Spleen (tissue), 11 donors: Measurements from ENCODE around the gene RNF114. TPM values are rescaled to one million over a fixed set of nuclear protein-coding genes. Genes with fewer than 3 reads are reported as not detected.
"Not testable (repeated sequence)": the region's sequence is repeated elsewhere in the genome, so short reads cannot be mapped to it uniquely, and the experiment has no call there.

Experiments used
- DNase-seq: peaks from one replicate; pipeline ENCODE4 v3.0.0-alpha.2; 2020
- H3K27ac ChIP-seq, 8 donors: fragments of 200-600 bp; sonication (generic) in 7 of 8; 1 replicate in 4 of 8; 2 replicates in 4 of 8; pipeline versions ENCODE4 v1.5.0 to v1.8.0; 2016 to 2021; ENCODE audit warnings: inconsistent platforms in 4 of 8, mild to moderate bottlenecking in 4 of 8, moderate library complexity in 1 of 8
- H3K27me3 ChIP-seq, 7 donors: fragments of 200-600 bp; sonication (generic) in 6 of 7; replicated peaks in 1 of 7; 1 replicate in 4 of 7; 2 replicates in 3 of 7; pipeline versions ENCODE4 v1.5.0 to v1.8.0; 2016 to 2021; ENCODE audit warnings: inconsistent platforms in 3 of 7, mild to moderate bottlenecking in 1 of 7
- H3K36me3 ChIP-seq, 6 donors: fragments of 200-600 bp; sonication (generic) in 5 of 6; 1 replicate in 4 of 6; 2 replicates in 2 of 6; pipeline versions ENCODE4 v1.5.0 to v1.8.0; 2016 to 2021; ENCODE audit warnings: inconsistent platforms in 2 of 6
- H3K4me1 ChIP-seq, 6 donors: fragments of 200-600 bp; sonication (generic) in 5 of 6; 1 replicate in 3 of 6; 2 replicates in 3 of 6; pipeline versions ENCODE4 v1.5.0 to v1.8.0; 2016 to 2021; ENCODE audit warnings: inconsistent platforms in 3 of 6
- H3K4me3 ChIP-seq, 8 donors: fragments of 200-600 bp; sonication (generic) in 7 of 8; 1 replicate in 4 of 8; 2 replicates in 4 of 8; pipeline versions ENCODE4 v1.5.0 to v1.8.0; 2016 to 2021; ENCODE audit warnings: inconsistent platforms in 4 of 8, mild to moderate bottlenecking in 4 of 8, moderate library complexity in 2 of 8
- H3K9me3 ChIP-seq, 8 donors: fragments of 200-600 bp; sonication (generic) in 7 of 8; 1 replicate in 4 of 8; 2 replicates in 4 of 8; pipeline versions ENCODE4 v1.5.0 to v1.8.0; 2016 to 2021; ENCODE audit warnings: inconsistent platforms in 4 of 8
- CTCF ChIP-seq, 11 experiments: fragments of 200-600 bp in 7 of 11; fragments of 450-650 bp in 4 of 11; sonication (generic) in 4 of 11; IDR thresholded peaks in 8 of 11; conservative IDR thresholded peaks in 3 of 11; 1 replicate in 7 of 11; 2 replicates in 4 of 11; pipeline versions ENCODE4 v1.4.0 to v1.8.0; 2016 to 2021; ENCODE audit warnings: antibody characterized with exemption in 11 of 11, inconsistent platforms in 4 of 11, mild to moderate bottlenecking in 1 of 11
- POLR2A ChIP-seq, 3 donors: fragments of 450-650 bp; IDR thresholded peaks; one replicate each; pipeline ENCODE4 v1.5.1; 2017; ENCODE audit warnings: antibody characterized with exemption in 3 of 3, mild to moderate bottlenecking in 1 of 3
- POLR2AphosphoS5 ChIP-seq, 3 donors: sonication (generic); formaldehyde crosslinking; IDR thresholded peaks; one replicate each; pipeline ENCODE4 v1.5.1; 2017; ENCODE audit warnings: antibody characterized with exemption in 3 of 3
- WGBS, 5 donors: extraction: QIAGEN DNeasy Blood & Tissue Kit in 3 of 5; methylation state at CpG; one replicate each; pipeline versions ENCODE4 v1.1.5 to v1.1.7; 2013 to 2018; 5-methylcytosine and 5-hydroxymethylcytosine counted together
- intact Hi-C: fragments of 100-400 bp; cut with DNase I; formaldehyde crosslinking; loops from one replicate; pipeline ENCODE4 v1.15.0; 2023; ENCODE audit warnings: low total_unique reads
- polyA plus RNA-seq, 3 donors: library from polyadenylated mRNA; stranded (reverse); fragments of 200-250 nt; gene quantifications; one replicate each; pipeline ENCODE4 v1.2.1, GENCODE V29; 2013
- total RNA-seq, 7 donors: library from RNA; depleted of rRNA in 3 of 7; stranded (reverse); fragments of >200 nt in 3 of 7; fragmentation: NEBNext Ultra II Directional in 4 of 7; extraction: Animal tissue kit (Norgen Biotek cat#: 25700) in 4 of 7; gene quantifications; one replicate each; pipeline versions ENCODE4 v1.1.0 to v1.2.1, GENCODE V29; 2016 to 2021
- donor health status: healthy with polysubstance abuse.
- donor health status: DM: no; HTN: no; CAD: no; lungs with moderate emphysema.
- donor health status: DM: no; HTN: no; CAD: no.
- donor health status: Bipolar disorder and iron deficiency.
- donor health status: healthy.
- donor health status: DM: no; HTN: no; CAD: no.
- donor health status: DM: yes; HTN: yes; CAD: no.

Gene RNF114
- total and polyA plus RNA-seq, 10 donors, result 35.5 to 246 (median 108) TPM

GRCh38 chr20:49893242-49894072 is 42.7 kb upstream of the RNF114 start:
- WGBS, 5 donors, result 64 to 75% (median 68%) methylated on average over 12 of the region's 12 CpGs
- H3K4me1 ChIP-seq, result peaks cover 25 to 85% (median 69%) of the 10 kb centered on the region in 6 donors
- intact Hi-C loops, result no loop called here

GRCh38 chr20:49894073-49894470 is 42.1 kb upstream of the RNF114 start:
- WGBS, 5 donors, result 44 to 72% (median 54%) methylated on average over 6 of the region's 6 CpGs
- TF ChIP-seq POLR2AphosphoS5 (IDR thresholded peaks at IDR 0.05), result no peak
- TF ChIP-seq POLR2A (IDR thresholded peaks at IDR 0.05), result no peak
- TF ChIP-seq CTCF (IDR thresholded peaks at IDR 0.05 in 8 of 11, conservative IDR thresholded peaks at IDR 0.05 in 3 of 11), result no peak
- DNase-seq, result no peak
- peaks cover 22 to 81% (median 63%) of the 10 kb centered on the region in 6 donors for H3K4me1 ChIP-seq
- peak overlapping the region in 6 of 8 donors; percentile 9 to 90 (median 66) for H3K27ac ChIP-seq
- H3K27me3 ChIP-seq, result no peaks in the 10 kb centered on the region
- peak overlapping the region in 1 of 8 donors; percentile 2 for H3K4me3 ChIP-seq
- intact Hi-C loops, result no loop called here
- H3K9me3 ChIP-seq, result no peaks in the 10 kb centered on the region
- peaks cover 0 to 17% (median 0%) of the 10 kb centered on the region in 6 donors for H3K36me3 ChIP-seq

More at GRCh38 chr20:49893242-49894072, 42.7 kb upstream of the RNF114 start:
- Histone ChIP-seq H3K27ac (peak overlapping the region in 6 of 8 donors; percentile 51 to 93 (median 81)), H3K27me3 (no peaks in the 10 kb centered on the region), H3K9me3 (no peaks in the 10 kb centered on the region), H3K4me3 (peak overlapping the region in 1 of 8 donors; percentile 2), H3K36me3 (peaks cover 0 to 21% (median 0%) of the 10 kb centered on the region in 6 donors)
- peak; percentile 42 for DNase-seq
- no peak for TF ChIP-seq POLR2AphosphoS5 (IDR thresholded peaks at IDR 0.05)
- no peak for TF ChIP-seq POLR2A (IDR thresholded peaks at IDR 0.05)
- no peak for TF ChIP-seq CTCF (IDR thresholded peaks at IDR 0.05 in 8 of 11, conservative IDR thresholded peaks at IDR 0.05 in 3 of 11)

GRCh38 chr20:49895474-49896093 is 40.6 kb upstream of the RNF114 start:
- H3K27me3 ChIP-seq, H3K36me3 ChIP-seq, DNase-seq, intact Hi-C loops, H3K9me3 ChIP-seq, H3K4me3 ChIP-seq: not testable (repeated sequence)
- 82 to 94% (median 82%) methylated on average over 7 of the region's 7 CpGs for WGBS, 5 donors
- Histone ChIP-seq H3K4me1 (peaks cover 19 to 74% (median 50%) of the 10 kb centered on the region in 6 donors), H3K27ac (peak overlapping the region in 5 of 8 donors; percentile 13 to 82 (median 76))

- peaks cover 0 to 6% (median 0%) of the 10 kb centered on the region in 6 donors for H3K36me3 ChIP-seq
- H3K27me3 ChIP-seq, result no peaks in the 10 kb centered on the region
- WGBS, 5 donors, result 54 to 83% (median 70%) methylated on average over 6 of the region's 6 CpGs
- H3K4me3 ChIP-seq, result no peak overlapping the region
- intact Hi-C loops, result no loop called here
- DNase-seq, result no peak
- peak overlapping the region in 5 of 8 donors; percentile 13 to 82 (median 76) for H3K27ac ChIP-seq
- no peaks in the 10 kb centered on the region for H3K9me3 ChIP-seq
- peaks cover 19 to 68% (median 43%) of the 10 kb centered on the region in 6 donors for H3K4me1 ChIP-seq
- TF ChIP-seq POLR2A (IDR thresholded peaks at IDR 0.05) (no peak), CTCF (IDR thresholded peaks at IDR 0.05 in 8 of 11, conservative IDR thresholded peaks at IDR 0.05 in 3 of 11) (no peak), POLR2AphosphoS5 (IDR thresholded peaks at IDR 0.05) (peak in 1 of 3 donors; percentile 39)
Measured at GRCh38 chr20:49896204-49896603, 40.0 kb upstream of the RNF114 start.
